Hematopoietic multipotent progenitor cell treated with erythropoietin and hydrocortisone succinate and interleukin-3 and kit ligand, for 15 days (in vitro differentiated cells): ENCODE measurements around the gene CASP7.

Experiments used
- DNase-seq: peaks from one replicate; pipeline ENCODE4 v3.0.0-alpha.2; 2015; ENCODE audit warnings: low spot score

The CASP7 gene

GRCh38 chr10:113712755-113713639 lies 33.3 kb downstream of the CASP7 start:
- no peak for DNase-seq

GRCh38 chr10:113713640-113713982 lies 33.9 kb downstream of the CASP7 start:
- DNase-seq: no peak

- no peak for DNase-seq
Observed at GRCh38 chr10:113716109-113716910, 36.6 kb downstream of the CASP7 start.

DNA sequence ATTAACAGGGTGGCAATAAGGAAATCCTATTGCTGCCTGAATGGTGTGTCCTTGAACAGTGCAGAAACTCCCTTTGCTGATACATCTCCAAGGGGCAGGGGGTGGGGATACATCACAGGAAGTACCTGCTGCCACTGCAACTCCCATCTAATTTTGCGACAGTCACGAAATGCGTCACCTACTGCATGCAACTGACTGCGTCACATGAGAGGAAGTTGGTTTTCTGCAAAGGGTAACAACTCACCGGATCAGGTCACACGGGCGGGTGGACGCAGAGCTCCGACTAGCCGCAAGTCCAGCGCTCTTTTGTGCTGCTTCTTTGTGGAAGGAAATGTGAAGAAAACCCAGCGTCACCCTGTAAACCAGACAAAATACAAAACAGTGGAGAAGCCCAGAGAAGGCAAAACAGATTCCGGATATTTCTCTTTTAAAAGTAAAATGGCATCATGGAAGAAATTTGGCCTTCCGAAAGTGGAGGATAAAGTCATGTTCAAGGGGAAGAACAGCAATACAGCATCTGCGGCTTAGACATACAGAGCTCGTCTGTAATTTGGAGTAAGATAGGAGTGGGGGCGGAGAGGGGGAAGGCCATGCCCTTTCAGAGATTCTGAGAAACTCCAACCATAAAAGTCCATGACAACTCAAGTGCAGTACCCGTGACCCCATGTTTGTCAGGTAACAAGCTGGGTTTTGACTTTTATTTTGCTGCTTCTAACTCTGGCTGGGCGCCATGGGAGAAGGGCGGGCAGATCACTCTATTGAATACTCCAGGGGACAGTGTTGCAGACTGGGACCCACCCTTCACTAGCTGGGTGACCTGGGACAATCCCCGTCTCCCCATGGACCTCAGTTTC lies 39.5 kb downstream of the CASP7 start:
- no peak for DNase-seq

- DNase-seq: no peak
Observed at GRCh38 chr10:113720386-113720785, 40.7 kb downstream of the CASP7 start.

DNA sequence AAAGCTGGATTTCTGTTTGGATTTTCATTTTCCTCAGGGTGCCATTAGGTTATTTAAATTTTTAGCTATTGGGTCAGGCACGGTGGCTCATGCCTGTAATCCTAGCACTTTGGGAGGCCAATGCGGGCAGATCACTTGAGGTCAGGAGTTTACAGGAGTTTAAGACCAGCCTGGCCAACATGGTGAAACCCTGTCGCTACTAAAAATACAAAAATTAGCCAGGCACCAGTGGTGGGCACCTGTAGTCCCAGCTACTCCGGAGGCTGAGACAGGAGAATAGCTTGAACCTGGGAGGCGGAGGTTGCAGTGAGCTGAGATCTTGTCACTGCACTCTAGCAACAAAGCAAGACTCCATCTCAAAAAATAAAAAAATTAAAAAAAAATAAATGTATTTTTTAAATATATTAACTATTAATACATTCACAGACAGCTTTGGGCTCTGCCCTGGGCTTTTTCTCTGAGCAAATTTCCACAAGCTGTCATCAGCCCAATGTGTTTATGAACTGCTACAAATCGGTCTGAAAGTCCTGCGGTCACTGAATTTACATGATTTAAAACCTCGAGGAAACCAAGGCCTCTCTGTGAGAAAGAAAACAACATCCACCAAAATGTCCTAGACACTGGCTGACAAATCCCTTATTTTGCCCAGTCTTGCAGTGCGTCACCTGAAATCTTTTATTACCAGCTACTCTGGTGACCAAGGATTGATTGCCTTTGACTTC lies 52.6 kb downstream of the CASP7 start:
- no peak for DNase-seq

GRCh38 chr10:113732966-113733365 lies 53.3 kb downstream of the CASP7 start:
- DNase-seq: no peak

DNA sequence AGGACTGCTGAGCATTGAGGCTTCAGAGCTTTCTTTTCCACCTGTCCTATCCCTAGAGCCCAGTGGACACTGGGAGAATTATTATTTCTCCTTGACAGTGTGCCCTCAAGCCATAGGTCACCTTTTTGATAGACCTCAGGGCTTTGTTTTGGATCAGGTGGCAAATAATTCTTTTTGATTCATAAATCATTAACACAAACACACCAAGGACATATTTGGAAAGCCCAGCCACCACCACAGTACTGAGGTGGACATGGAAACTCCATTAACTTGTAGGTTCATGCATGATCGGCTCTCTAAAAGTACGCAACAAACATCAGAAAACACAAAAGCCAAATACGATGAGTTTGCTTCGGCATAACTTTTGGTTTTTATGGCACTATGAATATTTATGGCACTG lies 53.9 kb downstream of the CASP7 start:
- no peak for DNase-seq

DNA sequence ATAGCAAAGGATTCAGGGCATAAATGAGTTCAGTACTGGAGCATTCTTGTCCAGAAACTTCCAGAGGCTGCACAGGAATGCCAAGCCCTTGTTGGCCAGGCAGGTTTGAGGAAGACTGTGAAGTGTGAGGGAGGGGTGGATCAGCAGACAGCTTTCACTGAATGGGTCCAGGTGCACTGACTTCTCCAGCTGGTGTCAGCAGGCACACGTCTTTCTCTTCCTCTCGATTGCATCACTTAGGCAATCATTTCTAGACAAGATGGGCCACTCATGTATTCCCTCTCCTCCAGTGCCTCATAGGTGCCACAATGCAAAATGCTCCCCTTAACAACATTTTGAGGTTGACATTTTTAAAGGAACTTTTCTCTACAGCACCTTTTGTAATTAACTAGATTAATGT lies 56.2 kb downstream of the CASP7 start:
- DNase-seq: no peak

DNA sequence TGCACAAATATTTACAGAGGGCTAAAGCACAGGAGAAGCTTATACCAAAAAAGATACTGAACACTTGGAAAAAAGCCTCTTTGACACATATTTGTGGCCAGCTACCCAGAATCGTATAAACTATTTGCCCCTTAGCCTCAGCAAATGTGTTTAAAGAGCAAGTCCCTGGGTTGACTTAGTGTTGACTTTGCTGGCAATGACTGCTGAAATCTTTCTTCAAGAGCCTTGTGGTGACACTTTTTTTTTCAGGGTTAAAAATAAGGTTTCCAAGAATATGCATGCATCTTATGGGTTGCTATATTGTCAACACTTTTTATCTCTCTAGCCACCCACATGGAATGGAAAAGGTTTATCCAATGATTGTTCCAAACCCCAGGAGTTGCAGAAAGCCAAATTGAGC lies 56.9 kb downstream of the CASP7 start:
- no peak for DNase-seq

DNA sequence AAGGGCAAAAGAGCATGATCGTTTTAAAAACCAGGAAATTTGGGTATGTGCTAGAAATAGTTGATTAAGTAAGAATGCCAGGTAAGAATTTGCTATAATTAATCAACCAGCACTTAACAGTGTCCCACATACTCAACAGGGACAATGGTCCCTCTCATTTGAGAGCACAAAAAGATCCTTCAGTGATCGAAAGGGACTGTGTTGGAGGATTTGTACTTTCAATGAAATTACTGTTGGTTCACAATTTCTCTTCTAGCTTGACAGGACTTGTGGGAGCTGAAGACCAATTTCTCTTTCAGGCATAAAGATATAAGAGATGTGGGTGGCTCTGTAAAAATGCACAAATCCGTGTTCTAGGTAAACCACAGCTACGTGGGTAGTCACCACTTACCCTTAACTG lies 59.3 kb downstream of the CASP7 start:
- DNase-seq: no peak

DNA sequence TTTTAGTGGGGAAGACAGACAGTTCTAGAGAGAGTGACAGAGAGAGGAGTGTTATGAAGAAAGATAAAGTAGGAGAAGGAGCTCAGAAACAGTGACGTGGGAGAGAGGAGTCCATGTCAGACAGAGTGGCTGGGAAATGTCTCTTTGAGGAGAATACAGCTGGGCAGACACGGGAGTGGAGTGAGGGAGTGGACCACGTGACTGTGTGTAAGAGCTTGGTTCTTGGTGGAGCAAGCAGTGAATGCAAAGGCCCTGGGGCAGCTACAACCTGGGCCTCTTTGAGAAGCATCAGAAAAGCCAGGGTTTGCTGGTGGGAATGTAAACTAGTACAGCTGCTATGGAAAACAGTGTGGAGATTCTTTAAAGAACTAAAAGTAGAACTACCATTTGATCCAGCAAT lies 59.9 kb downstream of the CASP7 start:
- no peak for DNase-seq

DNA sequence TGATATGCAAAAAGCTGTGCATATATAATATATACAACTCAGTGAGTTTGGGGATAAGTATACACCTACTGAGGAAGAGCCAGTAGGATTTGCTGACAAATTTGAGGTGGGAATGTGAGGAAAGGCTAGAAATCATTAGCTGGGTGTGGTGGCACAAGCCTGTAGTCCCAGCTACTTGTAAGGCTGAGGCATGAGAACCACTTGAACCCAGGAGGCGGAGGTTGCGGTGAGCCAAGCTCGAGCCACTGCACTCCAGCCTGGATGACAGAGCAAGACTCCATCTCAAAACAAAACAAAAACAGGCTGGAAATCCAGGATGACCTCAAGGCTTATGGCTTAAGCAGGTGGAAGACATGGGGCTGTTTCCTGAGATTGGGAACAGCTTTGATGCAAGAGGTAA lies 61.1 kb downstream of the CASP7 start:
- no peak for DNase-seq

- no peak for DNase-seq
Observed at GRCh38 chr10:113742466-113742865, 62.8 kb downstream of the CASP7 start.

DNA sequence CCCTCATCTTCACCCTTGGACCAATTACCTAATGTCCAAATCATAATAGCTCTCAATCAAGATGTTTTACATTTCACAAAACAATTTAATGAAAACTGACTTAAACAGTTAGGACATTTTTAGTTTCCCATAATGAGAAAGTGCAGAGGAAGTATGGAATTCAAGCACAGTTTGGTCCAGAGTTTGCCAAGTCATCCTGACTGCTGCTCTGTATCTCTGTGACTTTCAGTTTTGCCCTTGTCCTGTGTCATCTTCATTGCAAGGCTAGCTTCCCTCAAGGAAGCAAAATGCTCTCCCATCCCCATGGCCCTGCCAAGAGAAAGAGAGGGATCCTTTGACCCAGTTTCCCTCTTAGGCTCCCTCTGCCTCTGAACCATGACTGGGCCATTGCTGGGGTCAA lies 63.9 kb downstream of the CASP7 start:
- no peak for DNase-seq

- DNase-seq: no peak
Observed at GRCh38 chr10:113745374-113745773, 65.7 kb downstream of the CASP7 start.

- no peak for DNase-seq
Observed at GRCh38 chr10:113746217-113746957, 66.7 kb downstream of the CASP7 start.

DNA sequence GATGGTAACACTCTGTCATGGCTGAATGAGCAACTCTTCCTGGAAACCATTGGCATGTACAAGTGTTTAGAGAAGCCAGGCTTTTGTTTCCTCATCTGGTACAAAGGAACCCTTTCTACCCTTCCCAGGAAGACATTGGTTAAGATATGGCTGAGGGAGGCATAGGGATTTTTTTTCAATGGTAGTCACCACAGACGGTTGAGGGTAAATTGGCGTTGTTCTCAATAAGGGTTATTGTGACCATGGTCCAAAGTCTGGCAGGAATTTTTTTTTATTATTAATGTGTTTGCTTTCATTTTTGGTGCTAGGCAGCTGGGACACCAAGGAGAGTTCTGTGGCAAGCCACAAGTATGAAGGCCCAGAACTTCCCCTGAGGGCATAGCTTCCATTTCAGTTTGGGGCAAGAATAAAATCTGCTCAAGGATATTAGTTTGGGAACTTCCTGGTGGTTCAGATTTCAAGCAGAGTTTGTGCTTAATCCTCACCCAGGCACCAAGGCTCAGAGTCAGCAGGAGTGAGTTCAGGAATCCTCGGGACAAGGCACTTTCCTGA lies 71.5 kb downstream of the CASP7 start, which contains the start of gene PLEKHS1:
PLEKHS1 (plus strand) TSS at position 502 of the 552 bp plus-strand sequence. CDS start 3,596 bp downstream, outside the sequence.
- no peak for DNase-seq

DNA sequence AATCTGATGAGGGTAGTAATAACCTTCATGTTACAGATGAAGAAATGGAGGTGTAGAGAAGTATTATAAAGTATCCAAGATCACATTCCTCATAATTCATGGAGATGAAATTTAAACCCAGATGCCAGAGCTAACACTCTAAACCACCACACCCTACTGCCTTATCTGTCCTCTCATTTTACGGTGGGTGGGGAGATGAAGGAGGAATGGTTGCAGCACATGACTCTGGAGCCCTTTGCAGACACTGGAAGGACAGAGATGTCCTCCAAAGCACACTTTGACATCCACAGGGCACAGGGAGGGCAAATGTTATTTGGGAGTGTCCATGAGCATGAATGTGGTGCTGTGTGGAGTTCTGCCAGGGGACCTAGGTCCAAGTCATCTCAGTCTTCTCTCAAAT lies 72.8 kb downstream of the CASP7 start:
- DNase-seq: no peak

DNA sequence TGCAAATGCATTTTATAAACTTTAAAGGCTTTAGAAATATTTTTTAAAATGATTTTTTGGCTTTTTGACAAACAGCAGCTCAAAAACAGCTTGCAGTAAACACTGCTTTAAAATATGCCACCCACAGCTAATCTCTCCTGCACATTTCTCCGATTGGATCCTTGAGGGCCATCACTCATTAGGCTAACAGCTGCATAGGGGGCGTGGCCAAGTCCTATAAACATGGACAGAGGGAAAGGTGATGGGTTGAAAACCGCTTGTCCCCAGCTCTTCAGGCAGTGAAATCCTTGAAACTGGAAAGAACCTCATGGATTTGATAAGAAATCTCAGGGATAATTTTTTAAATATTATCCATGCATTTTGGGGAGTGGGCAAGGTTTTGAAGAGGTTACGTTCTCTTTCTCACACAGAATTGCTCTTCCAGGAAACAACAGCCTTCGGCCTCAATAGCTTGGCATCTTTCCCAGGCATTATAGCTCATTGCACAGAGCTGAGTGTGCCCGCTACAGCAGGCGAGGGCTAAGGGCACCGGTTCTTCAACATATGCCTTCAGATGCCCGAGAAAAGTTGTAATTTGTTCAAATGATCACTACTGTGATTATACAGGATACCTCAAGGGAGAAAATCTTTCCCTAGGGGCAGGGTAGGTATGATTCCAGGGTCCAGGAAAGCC lies 73.4 kb downstream of the CASP7 start:
- DNase-seq: no peak
